OCI-M1 (cell line): ENCODE results near the gene ABCB4.
A peak's percentile ranks its signal among the peaks of the same experiment; 100 is the strongest.

Experiments
- DNase-seq: peaks from one replicate; lab custom pipeline; 2025; lab: John Stamatoyannopoulos, UW

Gene ABCB4

GRCh38 chr7:87475359-87476178, at the start of gene ABCB4:
TSS of gene ABCB4 (minus strand) at chr7:87475680. CDS start at chr7:87475465, 215 bp downstream.
- DNase-seq, result peak; percentile 45

- no peak for DNase-seq
These were observed 43.3 kb upstream of the ABCB4 start for GRCh38 chr7:87518735-87519134.

DNA sequence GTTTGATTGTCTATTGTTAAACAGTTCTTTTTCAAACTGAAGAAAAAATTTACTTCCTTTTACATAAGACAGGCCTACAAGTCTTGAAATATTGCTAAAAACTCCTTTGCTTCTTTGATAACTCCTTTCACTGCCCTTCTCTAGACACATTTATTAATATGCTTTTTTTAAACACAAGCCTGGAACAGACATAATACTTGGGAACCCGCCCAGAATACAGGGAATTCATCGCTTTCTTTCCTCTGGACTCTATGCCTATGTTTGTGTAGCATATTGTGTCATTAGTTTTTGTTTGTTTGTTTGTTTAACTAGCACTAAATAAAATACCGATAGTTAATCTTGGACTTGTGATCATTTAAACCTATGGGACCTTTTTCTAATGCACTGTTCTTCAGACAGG, 42.4 kb upstream of the ABCB4 start:
- no peak for DNase-seq

DNA sequence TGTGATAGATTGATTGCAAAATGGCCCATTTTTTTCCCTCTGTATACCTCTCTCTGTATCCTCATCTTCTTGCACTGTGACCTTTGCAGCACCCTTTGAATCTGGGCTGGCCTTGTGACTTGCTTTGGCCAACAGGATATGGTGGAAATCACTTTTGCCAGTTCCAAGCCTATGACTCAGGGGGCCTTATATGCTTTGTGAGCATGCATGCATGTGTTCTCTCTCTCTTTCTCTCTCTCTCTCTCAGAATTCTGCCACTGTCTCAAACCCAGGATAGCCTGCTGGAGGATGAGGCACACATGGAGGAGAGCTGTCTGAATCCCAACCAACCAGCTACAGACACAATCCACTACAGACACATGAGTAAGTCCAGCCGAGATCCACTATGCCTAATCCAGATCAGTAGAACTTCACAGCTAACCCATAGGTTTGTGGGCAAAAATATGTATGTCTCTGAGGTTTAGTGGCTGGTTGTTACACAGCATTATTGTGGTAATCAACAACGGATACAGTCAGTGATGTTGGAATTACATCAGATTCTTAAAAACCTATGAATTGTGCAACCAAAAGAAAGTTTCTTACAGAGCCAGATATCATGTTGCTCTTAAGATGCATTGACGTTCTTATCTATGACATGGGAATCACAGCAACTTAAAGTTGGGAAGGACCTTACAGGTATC, 41.8 kb upstream of the ABCB4 start:
- DNase-seq, result peak; percentile 73

- no peak for DNase-seq
These were observed 38.4 kb upstream of the ABCB4 start for GRCh38 chr7:87513735-87514335.

- DNase-seq, result no peak
These were observed 37.4 kb upstream of the ABCB4 start for GRCh38 chr7:87512906-87513305.

DNA sequence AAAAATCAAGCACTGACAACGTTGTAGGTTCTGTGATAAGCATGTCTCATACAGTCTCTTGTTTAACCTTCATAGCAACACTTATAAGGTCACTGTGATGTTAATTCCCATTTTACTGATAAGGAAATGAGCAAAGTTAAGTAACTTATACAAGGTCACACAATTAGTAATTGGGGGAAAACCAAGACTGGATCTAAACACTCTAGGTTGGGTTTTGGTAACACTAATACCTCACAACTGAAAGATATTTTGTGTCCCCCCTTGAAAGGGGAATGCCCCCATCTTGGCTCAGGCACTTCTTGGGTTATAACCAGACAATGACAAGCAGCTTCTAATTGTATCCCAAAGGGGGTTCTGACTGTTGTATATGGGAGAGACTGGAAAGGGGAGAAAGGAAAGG, 36.0 kb upstream of the ABCB4 start:
- no peak for DNase-seq

GRCh38 chr7:87510411-87510875, 35.0 kb upstream of the ABCB4 start:
- peak; percentile 84 for DNase-seq

DNA sequence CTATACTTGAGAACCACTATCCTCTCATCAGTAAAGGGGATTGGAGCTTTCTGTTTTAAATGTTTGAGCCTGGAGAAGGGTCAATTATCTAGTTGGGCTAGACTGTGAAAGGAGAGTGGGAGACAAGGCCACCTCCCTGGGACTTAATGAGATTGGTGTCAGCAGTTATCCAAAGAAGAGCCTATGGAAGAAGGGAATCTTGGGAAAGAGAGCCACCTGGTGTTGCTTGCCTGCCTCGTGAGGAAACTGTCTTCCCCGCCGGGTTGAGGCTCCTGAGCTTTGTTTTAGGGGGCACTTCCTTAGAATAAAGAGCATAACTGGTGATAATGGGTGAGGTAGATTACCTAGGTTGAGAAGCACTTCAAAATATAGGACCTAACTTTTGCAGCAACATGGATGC, 32.0 kb upstream of the ABCB4 start:
- no peak for DNase-seq

- DNase-seq, result peak; percentile 69
These were observed 31.0 kb upstream of the ABCB4 start for GRCh38 chr7:87506246-87507180.

DNA sequence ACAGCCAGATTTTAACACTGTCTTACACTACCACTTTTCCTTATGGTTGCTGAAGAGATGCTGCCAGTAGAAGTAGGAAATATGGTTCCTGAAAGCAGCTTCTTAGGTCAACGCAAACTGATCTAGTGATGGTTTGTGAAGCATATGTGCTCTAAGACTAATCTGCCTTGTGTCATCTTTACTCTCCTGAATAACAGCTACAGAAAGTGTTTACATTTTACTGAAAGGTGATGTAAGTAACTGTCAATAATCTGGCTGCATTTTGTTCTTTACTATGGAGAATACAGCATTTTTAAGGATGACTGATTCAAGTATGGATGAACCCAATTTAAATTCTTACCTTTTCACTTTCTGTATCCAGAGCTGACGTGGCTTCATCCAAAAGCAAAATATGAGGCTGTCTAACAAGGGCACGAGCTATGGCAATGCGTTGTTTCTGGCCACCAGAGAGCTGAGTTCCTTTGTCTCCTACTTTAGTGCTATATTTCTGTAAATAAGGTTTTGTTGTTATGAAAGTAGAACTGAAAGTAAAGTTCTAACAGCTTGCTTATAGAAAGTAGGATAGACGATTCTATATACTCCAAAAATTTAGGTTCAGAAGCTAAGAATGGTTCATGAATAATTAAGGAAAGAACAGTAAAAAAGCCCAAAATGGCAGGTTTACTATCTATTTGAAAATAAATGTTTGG, 30.2 kb upstream of the ABCB4 start:
- DNase-seq, result no peak

DNA sequence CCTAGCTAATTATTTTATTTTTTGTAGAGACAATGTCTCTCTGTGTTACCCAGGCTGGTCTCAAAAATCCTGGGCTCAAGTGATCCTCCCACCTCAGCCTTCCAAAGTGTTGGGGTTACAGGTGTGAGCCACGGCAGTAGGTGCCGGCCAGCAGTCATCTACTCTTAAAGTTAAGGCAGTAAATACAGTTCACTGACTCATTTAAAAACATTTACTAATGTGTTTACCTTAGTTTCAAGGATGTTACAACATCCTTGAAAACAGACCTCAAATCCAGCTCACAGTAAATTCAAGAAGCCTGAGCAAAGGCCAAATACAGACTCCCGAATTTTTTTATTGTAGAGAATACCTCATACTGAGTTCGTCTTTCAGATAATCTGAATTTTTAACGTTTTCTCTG, 29.6 kb upstream of the ABCB4 start:
- no peak for DNase-seq

- DNase-seq, result no peak
These were observed 24.0 kb upstream of the ABCB4 start for GRCh38 chr7:87499494-87499893.

- DNase-seq, result no peak
These were observed 23.4 kb upstream of the ABCB4 start for GRCh38 chr7:87498893-87499292.

- DNase-seq, result no peak
These were observed 22.0 kb upstream of the ABCB4 start for GRCh38 chr7:87497482-87497881.

- no peak for DNase-seq
These were observed 19.9 kb upstream of the ABCB4 start for GRCh38 chr7:87495366-87495765.

GRCh38 chr7:87494454-87494853, 19.0 kb upstream of the ABCB4 start:
- no peak for DNase-seq

DNA sequence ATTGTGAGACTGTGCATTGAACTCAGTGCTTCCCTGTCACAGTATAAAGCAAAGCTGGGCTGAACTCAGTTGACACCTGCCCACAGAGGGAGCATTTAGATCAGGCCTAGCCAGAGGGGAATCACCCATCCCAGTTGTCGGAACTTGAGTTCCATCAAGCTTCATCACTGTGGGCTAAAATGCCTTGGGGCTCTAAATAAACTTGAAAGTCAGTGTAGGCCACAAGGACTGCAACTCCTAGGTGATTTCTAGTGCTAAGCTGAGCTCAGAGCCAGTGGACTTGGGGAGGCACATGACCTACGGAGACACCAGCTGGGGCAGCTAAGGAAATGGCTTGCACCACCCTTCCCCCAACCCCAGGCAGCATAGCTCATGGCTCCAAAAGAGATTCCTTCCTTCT, 7.7 kb upstream of the ABCB4 start:
- DNase-seq, result no peak

GRCh38 chr7:87482115-87482514, 6.6 kb upstream of the ABCB4 start:
- no peak for DNase-seq

DNA sequence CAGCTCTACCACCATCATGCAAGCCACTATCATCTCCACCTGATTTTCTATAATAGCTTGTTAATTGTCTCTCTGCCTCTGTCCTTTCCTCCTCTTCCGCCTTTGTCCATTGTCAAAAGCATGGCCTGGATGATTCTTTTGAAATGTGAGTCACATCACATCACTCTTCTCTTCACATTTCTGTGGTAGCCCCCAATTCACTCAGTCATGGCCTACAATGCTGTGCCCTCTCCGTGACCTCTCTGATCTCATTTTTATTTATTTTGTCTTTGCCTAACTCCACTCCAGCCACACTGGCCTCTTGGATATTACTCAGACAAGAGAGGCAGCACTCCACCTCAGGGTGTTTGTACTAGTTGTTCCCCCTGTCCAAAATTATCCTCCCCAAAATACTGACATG, 4.9 kb upstream of the ABCB4 start:
- DNase-seq, result no peak

- DNase-seq, result no peak
These were observed 4.5 kb upstream of the ABCB4 start for GRCh38 chr7:87479951-87480350.
